HG02885 (cell line): Measurements from ENCODE around the gene DYNC2I2.

Experiments
- ATAC-seq: cut with Tn5 transposase; IDR thresholded peaks from one replicate; pipeline ENCODE4 v1.9.1; 2021; ENCODE audit warnings: mild to moderate bottlenecking; ENCODE audit not compliant: unreplicated experiment, poor library complexity

The DYNC2I2 gene

DNA sequence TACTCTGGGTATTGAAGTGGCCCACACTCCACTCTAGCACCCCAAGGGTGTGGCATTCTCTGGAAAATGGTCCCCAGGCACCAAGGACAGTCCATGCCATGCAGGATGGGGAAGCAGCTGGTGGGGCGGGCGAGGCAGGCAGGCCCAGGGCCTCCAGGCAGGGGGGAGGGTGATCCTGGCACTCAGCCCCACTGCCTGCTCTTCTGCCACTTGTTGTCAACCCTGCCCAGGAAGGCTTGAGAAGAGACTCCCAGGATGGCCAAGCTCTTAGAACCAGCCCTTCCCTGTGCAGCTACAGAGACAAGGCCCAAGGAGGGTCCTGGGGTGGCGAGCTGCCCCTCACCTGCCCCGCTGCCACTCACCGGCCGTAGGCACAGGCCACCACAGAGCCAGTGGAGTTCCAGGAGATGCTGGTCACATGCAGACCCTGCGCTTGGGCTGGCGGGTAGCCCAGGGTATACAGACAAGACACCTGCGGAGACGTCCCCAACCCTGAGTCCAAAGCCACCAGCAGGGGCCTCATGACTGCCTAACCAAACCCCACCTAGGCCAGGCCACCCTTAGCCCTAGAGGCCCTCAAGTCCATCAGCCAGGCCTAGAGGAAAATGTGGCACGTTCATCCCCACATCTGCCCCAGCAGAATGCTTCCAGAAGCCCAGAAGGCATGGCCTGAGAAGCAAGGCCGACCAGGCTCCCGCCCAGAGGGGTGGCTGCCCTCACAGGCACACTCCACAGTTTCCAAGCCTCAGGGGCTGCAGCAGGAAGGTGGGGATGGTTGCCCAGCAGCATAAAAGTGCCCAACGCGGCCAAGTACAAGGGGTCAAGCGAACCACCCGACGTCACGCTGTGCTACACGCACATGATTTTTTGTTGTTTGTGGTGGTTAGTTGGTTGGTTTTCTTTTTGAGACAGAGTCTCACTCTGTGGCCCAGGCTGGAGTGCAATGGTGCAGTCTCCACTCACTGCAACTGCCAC is 19.8 kb downstream of the DYNC2I2 start:
- no peak for ATAC-seq

DNA sequence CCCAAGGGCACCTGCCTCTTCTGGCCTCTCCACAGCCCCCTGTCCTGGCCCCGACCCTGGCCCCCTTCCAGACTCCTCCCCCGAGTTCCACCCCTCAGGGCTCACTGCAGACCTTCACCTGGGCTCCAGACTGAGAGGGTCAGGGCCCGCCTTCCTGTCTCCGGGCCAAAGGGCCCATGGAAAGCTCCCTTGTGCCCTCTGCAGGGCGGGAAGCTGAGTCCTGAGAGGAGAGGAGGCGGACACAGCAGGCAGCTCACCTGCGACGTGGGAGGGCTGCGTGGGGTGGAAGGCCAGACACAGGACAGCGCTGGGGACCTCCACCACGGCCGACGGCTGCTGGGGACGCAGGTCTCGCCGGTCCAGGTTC is 20.6 kb downstream of the DYNC2I2 start:
- ATAC-seq, result no peak

GRCh38 chr9:128635266-128636023 is 21.2 kb downstream of the DYNC2I2 start:
- no peak for ATAC-seq

DNA sequence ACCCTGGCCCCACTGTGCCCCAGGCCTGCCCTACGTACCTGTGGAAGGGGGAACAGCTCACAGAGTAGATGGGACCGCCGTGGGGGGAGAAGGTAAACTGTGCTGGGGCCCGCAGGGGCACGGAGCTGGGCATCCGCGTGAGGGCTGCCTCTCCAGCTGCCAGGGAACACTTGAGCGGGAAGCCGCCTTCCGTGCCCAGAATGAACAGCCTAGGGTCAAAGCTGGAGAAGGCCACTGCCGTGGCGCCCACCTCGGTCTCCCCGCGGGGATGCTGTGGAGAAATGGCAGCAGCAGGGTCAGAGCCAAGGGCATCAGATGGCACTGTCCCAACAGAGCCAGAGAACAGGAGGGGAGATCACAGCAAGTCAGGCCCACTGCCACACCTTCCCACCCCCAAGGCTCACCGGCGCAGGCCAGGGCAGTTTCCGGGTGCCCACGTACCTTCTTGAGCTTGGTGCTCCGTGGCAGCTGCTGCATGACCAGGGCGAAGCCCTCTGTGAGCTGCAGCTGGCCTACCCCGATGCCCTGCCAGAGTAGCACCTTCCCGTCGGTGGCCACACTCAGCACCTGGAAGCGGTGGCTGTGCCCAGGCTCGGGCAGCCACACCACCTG is 21.9 kb downstream of the DYNC2I2 start:
- no peak for ATAC-seq

GRCh38 chr9:128634111-128634510 is 22.5 kb downstream of the DYNC2I2 start:
- no peak for ATAC-seq

DNA sequence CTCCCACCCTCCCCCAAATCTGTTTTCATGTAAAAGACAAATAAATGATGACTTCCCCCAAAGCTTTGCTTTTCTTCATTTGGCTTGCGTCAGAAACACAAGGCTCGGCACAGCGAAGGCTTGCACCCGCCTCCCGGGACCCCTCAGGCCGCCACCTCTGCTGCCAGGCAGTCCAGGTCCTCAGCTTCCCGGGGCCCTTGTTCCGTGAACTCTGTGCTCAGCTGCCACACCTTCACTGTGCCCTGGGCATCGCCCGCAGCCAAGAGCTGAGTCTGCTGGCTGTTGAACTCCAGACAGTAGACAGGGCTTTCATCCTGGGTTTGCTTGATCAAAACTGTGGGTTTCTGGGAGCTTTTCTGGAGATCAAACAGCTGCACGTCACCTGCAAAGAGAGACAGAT is 23.0 kb downstream of the DYNC2I2 start:
- ATAC-seq, result no peak

DNA sequence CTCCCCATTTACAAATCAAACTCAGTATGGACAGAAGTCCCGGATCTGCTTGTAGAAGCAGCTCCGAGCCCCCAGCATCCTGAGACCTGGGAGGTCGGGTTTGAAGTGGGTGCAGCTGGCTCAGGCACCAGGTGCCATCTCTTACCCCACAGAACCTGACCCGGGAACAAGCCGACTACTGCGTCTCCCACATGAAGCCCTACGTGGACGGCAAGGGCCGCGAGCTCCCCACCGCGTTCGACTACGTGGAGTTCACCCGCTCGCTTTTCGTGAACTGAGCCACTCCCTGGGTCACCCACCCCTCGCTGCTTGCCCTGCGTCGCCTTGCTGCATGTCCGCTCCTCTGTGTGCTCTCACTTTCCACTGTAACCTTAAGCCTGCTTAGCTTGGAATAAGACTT is 23.6 kb downstream of the DYNC2I2 start:
- ATAC-seq, result no peak

GRCh38 chr9:128632486-128632885 is 24.2 kb downstream of the DYNC2I2 start:
- ATAC-seq, result no peak

DNA sequence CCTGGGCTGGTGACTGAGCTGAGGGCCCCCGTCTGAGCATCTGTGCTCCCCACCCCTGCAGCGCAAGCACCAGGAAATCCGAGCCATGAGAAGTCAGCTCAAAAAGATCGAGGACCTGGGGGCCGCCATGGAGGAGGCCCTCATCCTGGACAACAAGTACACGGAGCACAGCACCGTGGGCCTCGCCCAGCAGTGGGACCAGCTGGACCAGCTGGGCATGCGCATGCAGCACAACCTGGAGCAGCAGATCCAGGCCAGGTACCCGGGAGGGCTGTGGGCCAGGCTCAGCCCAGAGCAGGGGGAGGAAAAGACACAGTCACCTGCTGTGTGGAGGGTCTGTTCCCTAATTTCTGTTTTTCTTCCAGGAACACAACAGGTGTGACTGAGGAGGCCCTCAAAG is 24.6 kb downstream of the DYNC2I2 start:
- no peak for ATAC-seq

- no peak for ATAC-seq
Measured at GRCh38 chr9:128631636-128632035, 25.0 kb downstream of the DYNC2I2 start.

- ATAC-seq, result no peak
Measured at GRCh38 chr9:128629852-128630545, 26.6 kb downstream of the DYNC2I2 start.

DNA sequence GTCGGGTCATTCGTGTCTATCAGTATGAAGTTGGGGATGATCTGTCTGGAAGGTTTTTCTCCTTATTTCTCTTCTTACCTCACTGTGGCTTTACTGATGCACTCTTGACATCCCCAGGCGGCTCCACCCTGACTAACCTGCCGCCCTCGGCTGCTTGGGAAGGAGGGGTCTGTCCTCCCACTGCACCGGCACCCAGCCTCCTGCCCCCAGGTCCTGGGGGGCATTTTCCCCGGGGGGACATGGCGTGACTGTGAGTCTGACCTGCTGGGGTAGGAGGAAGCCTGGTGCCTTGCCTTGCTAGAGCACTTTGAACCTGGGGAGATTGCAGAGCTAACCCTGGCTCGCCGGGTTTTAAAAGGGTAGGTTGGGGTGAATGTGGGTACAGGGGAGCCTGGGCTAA is 27.5 kb downstream of the DYNC2I2 start:
- ATAC-seq, result no peak

DNA sequence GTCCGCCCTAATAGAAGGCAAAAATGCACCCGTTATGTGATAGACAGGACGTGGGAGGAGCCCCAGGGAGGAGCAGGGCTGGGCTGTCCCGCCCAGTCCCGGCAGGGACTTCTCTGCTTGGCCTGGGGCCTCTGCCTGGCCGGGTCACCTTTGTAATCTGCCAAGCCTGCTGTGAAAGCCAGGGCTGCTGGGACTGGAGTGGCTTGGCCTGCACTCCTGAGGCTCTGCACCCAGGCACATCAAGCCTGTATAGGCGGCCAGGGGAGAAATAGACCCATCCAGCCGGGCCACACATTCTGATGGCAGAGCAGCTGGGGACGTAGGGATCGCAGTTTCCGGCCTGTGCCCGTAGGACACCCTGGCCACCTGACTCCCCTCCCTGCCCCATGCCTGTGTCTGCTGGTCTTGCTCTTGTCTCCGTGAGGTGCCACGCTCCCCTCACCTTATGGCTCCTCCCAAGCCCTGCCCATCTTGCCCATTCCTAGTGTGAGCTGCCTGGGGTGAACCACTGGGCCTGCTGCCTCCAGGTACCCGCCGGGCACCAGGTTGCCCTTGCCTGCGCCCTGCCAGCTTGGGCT is 28.1 kb downstream of the DYNC2I2 start:
- ATAC-seq, result no peak

DNA sequence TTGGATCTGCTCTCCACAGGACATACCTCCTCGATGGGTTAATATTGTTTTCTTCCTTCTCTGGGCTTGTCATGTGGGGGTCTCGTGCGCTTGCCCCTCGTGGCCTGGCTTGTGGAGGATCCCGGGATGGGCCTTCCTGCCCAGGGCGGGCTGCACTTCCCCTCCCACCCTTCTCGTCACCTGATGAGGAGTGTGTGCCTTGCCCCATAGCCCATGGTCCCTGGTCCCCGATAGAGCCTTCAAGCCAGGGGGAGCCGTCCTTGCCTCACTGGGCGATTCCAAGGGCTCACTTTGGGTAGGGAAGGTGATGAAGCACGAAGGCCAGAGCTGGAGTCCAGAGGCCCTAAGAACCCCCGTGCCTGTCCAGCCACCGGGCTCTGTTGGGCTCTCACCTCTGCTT is 28.7 kb downstream of the DYNC2I2 start:
- no peak for ATAC-seq

DNA sequence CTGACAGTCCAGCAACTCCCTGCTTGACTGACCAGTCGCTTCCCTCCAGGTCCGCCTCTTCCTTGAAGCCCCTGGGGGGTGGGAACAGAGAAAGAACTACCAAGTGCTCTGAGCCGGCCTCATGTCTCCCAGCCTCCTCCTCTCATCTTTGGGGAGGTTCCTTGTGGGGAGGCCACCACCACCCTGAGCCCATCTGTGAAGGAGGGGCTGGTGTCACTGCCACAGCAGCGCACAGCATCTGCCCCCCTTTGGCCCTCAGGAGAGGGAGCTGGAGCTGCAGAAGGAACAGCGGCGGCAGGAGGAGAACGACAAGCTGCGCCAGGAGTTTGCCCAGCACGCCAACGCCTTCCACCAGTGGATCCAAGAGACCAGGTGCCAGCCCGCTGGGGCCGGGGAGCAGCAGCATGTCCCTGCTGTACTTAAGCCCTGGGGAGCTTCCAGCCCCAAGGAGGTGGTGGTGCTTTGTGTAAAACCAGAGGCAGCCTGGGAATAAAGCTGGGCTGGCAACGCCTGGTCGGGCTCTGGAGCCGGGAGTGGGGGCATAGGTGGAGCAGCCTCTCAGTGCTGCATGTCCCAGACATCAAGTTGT is 29.4 kb downstream of the DYNC2I2 start:
- no peak for ATAC-seq

- no peak for ATAC-seq
Measured at GRCh38 chr9:128626181-128626580, 30.5 kb downstream of the DYNC2I2 start.

DNA sequence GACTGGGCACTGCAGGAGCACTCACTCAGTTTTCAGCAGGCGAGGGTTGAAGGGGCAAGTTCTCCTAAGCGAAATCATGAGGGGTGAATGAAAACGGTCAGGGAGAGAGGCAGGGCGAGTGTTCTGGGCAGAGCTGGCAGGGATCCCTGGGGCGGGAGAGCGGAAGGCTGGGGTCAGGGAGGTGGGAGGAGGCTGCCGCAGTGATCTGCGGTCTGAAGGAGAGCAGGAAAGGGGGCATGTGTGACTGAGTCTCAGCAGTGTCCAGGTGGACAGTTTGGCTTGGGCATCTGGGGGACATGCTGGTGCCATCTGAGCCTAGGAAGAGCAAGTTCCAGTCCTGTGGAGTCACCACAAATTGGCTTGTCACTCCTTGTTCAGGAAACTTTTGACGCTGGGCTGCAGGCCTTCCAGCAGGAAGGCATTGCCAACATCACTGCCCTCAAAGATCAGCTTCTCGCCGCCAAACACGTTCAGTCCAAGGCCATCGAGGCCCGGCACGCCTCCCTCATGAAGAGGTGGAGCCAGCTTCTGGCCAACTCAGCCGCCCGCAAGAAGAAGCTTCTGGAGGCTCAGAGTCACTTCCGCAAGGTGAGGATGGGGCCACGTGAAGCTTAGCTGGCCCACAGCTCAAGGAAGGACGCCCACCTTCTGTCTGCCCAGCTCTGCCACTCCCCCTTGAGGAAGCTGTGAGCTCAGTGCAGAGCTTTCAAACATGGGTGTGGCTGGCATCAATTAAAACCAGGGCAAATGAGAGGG is 31.1 kb downstream of the DYNC2I2 start:
- no peak for ATAC-seq

DNA sequence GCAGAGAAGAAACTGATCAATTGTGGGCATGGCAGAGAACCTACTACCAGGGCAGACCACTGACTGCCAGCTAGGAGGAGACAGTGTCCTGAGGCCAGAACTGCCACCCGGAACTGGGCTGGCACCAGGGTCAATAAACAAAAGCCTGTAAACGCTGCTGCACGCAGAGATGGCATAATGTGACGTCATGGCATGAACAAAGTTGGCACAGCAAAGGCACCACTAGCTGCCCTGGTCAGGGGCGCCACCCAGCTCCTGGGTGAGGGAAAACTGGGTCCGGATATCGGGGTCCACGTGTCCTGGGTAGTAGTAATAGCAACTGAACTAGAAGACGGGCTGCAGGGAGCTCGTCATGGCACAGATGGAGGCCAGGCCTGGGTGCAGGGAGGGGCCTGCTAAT is 32.1 kb downstream of the DYNC2I2 start:
- no peak for ATAC-seq
